IMR-90 (cell line): ENCODE results near the gene PDCD1. TPM values are rescaled to one million over a fixed set of nuclear protein-coding genes. Genes with fewer than 3 reads are reported as not detected.

ENCODE experiments used
- ATAC-seq: fragments of 200-7000 bp; cut with Tn5 transposase; 2 replicates; pipeline ENCODE4 v1.9.1; 2020; ENCODE audit warnings: low read depth, mild to moderate bottlenecking, moderate library complexity
- BruUV-seq: library from RNA; stranded (reverse); fragments of 400-500 nt; replicated peaks from 2 replicates; lab custom pipeline; 2021; lab: Mats Ljungman, UMichigan
- CTCF ChIA-PET: fragments of 300-600 bp; formaldehyde crosslinking; extraction: SDS; loops from one replicate; lab custom pipeline; 2021; ENCODE audit warnings: antibody characterized with exemption; lab: Yijun Ruan, JAX
- POLR2A ChIA-PET: fragments of 300-600 bp; sonication (Branson Sonifier 250); formaldehyde crosslinking; loops from one replicate; lab custom pipeline; 2022; ENCODE audit warnings: antibody characterized with exemption; ENCODE audit not compliant: unreplicated experiment; lab: Charles Lee
- DNase-seq: peaks from one replicate; pipeline ENCODE4 v3.0.0; 2013
- H2AFZ ChIP-seq: replicated peaks from 2 replicates; pipeline ENCODE3; 2013; ENCODE audit warnings: low read length, mild to moderate bottlenecking; ENCODE audit not compliant: poor library complexity
- H2AK5ac ChIP-seq: 2 replicates; pipeline ENCODE4 v1.6.1; 2013; ENCODE audit warnings: low read depth, low read length, inconsistent platforms
- H2AK9ac ChIP-seq: replicated peaks from 2 replicates; pipeline ENCODE3; 2013; ENCODE audit warnings: mild to moderate bottlenecking, low read depth, low read length, moderate library complexity; ENCODE audit not compliant: poor library complexity
- H2BK120ac ChIP-seq: 2 replicates; pipeline ENCODE4 v1.6.1; 2013; ENCODE audit warnings: low read depth, low read length, inconsistent platforms
- H2BK15ac ChIP-seq: 3 replicates; pipeline ENCODE4 v1.6.1; 2013; ENCODE audit warnings: low read depth, low read length, inconsistent platforms
- H2BK20ac ChIP-seq: 2 replicates; pipeline ENCODE4 v1.6.1; 2013; ENCODE audit warnings: low read depth, mild to moderate bottlenecking, inconsistent platforms, low read length, moderate library complexity
- H2BK5ac ChIP-seq: 2 replicates; pipeline ENCODE4 v1.6.1; 2013; ENCODE audit warnings: mild to moderate bottlenecking, low read depth, low read length, inconsistent platforms; ENCODE audit not compliant: poor library complexity, severe bottlenecking
- H3K14ac ChIP-seq: replicated peaks from 2 replicates; pipeline ENCODE4 v1.6.1; 2013; ENCODE audit warnings: low read depth, low read length, inconsistent platforms
- H3K18ac ChIP-seq: 2 replicates; pipeline ENCODE4 v1.6.1; 2013; ENCODE audit warnings: low read depth, low read length, control low read depth
- H3K23ac ChIP-seq: 2 replicates; pipeline ENCODE4 v1.6.1; 2013; ENCODE audit warnings: low read depth, low read length, inconsistent platforms
- H3K27ac ChIP-seq: 2 replicates; pipeline ENCODE4 v1.5.1; 2013; ENCODE audit warnings: mild to moderate bottlenecking, control low read depth, low read length; ENCODE audit not compliant: insufficient read depth
- H3K27me3 ChIP-seq: 2 replicates; pipeline ENCODE4 v1.6.1; 2013; ENCODE audit warnings: low read length; ENCODE audit not compliant: control insufficient read depth, insufficient read depth
- H3K36me3 ChIP-seq: 2 replicates; pipeline ENCODE4 v1.6.1; 2013; ENCODE audit warnings: low read length, mixed read lengths; ENCODE audit not compliant: control insufficient read depth, insufficient read depth
- H3K4ac ChIP-seq: 2 replicates; pipeline ENCODE4 v1.6.1; 2013; ENCODE audit warnings: low read depth, low read length, inconsistent platforms
- H3K4me1 ChIP-seq: 2 replicates; pipeline ENCODE4 v1.6.1; 2013; ENCODE audit warnings: low read length, mixed read lengths; ENCODE audit not compliant: control insufficient read depth, insufficient read depth
- H3K4me2 ChIP-seq: 2 replicates; pipeline ENCODE4 v1.6.1; 2013; ENCODE audit warnings: low read depth, mild to moderate bottlenecking, control low read depth, low read length, moderate library complexity
- H3K4me3 ChIP-seq: 2 replicates; pipeline ENCODE4 v1.5.1; 2013; ENCODE audit warnings: low read depth, mild to moderate bottlenecking, control low read depth, low read length, moderate library complexity; ENCODE audit not compliant: insufficient read depth
- H3K56ac ChIP-seq: 2 replicates; pipeline ENCODE4 v1.6.1; 2013; ENCODE audit warnings: low read length, inconsistent platforms; ENCODE audit not compliant: insufficient read depth; ENCODE audit errors: extremely low read depth
- H3K79me1 ChIP-seq, 2 experiments: 2 replicates each; pipeline ENCODE4 v1.6.1; 2013; ENCODE audit warnings: low read length in 2 of 2, inconsistent platforms in 1 of 2, low read depth in 1 of 2
- H3K9ac ChIP-seq: 2 replicates; pipeline ENCODE4 v1.6.1; 2013; ENCODE audit warnings: low read depth, low read length, control low read depth
- H3K9me1 ChIP-seq: 2 replicates; pipeline ENCODE4 v1.6.1; 2013; ENCODE audit warnings: low read length, inconsistent platforms; ENCODE audit not compliant: insufficient read depth
- H3K9me3 ChIP-seq: 2 replicates; pipeline ENCODE4 v1.6.1; 2013; ENCODE audit warnings: low read length; ENCODE audit not compliant: control insufficient read depth, insufficient read depth
- H4K20me1 ChIP-seq: 2 replicates; pipeline ENCODE4 v1.6.1; 2013; ENCODE audit warnings: low read length, inconsistent platforms; ENCODE audit not compliant: insufficient read depth
- H4K5ac ChIP-seq: 2 replicates; pipeline ENCODE4 v1.6.1; 2013; ENCODE audit warnings: mild to moderate bottlenecking, low read depth, low read length, control low read depth
- H4K8ac ChIP-seq, 2 experiments: 2 replicates each; pipeline ENCODE4 v1.6.1; 2013; ENCODE audit warnings: low read depth in 2 of 2, low read length in 2 of 2, control low read depth in 1 of 2, inconsistent platforms in 1 of 2
- H4K91ac ChIP-seq: 2 replicates; pipeline ENCODE4 v1.6.1; 2013; ENCODE audit warnings: low read depth, low read length, inconsistent platforms; ENCODE audit not compliant: insufficient read depth
- CHD1 ChIP-seq: IDR thresholded peaks from 2 replicates; pipeline ENCODE4 v1.6.1; 2012; ENCODE audit warnings: low read depth, low read length, improper control_type of control experiment
- MAFK ChIP-seq: IDR thresholded peaks from 2 replicates; pipeline ENCODE4 v1.6.1; 2012; ENCODE audit warnings: low read depth, low read length, improper control_type of control experiment
- WGBS, 2 experiments: methylation state at CpG; one replicate each; pipeline versions ENCODE4 v1.1.5 to v1.1.7; 2013; ENCODE audit warnings: missing lambda C conversion rate in 2 of 2; ENCODE audit not compliant: insufficient read length in 1 of 2; ENCODE audit errors: extremely low coverage in 2 of 2; 5-methylcytosine and 5-hydroxymethylcytosine counted together
- dilution Hi-C: fragments of 300-500 bp; cut with HindIII; formaldehyde crosslinking; loops from one replicate; pipeline ENCODE4 v1.14.3; 2018; ENCODE audit warnings: low sequenced_read_pairs; ENCODE audit not compliant: unreplicated experiment
- in situ Hi-C: fragments of 300-500 bp; cut with MboI; formaldehyde crosslinking; loops from 3 replicates; pipeline ENCODE4 v1.14.3; 2019; ENCODE audit warnings: low sequenced_read_pairs, inconsistent platforms, mixed read lengths
- intact Hi-C: fragments of 100-400 bp; cut with micrococcal nuclease; formaldehyde crosslinking; loops from 2 replicates; pipeline ENCODE4 v1.10.0; 2022
- polyA plus RNA-seq, 3 experiments: library from polyadenylated mRNA; depleted of rRNA; stranded (reverse); fragments of >200 nt; gene quantifications; 2 replicates each; pipeline ENCODE4 v1.2.3, GENCODE V29; 2012; ENCODE audit warnings: low replicate concordance in 1 of 3
- total RNA-seq: library from RNA; depleted of rRNA; stranded (reverse); fragments of >200 nt; gene quantifications from 2 replicates; pipeline ENCODE4 v1.2.3, GENCODE V29; 2012
- TF ChIP-seq, protein P1 (sequence below): fragments of 150-350 bp; IDR thresholded peaks from 2 replicates; pipeline ENCODE4 v1.6.1; 2017; ENCODE audit warnings: mild to moderate bottlenecking, antibody characterized with exemption, low read length, low read depth

Gene PDCD1
- total and polyA plus RNA-seq, 2 of the 4 experiments (the other 2 are of a cell fraction), result not detected

DNA sequence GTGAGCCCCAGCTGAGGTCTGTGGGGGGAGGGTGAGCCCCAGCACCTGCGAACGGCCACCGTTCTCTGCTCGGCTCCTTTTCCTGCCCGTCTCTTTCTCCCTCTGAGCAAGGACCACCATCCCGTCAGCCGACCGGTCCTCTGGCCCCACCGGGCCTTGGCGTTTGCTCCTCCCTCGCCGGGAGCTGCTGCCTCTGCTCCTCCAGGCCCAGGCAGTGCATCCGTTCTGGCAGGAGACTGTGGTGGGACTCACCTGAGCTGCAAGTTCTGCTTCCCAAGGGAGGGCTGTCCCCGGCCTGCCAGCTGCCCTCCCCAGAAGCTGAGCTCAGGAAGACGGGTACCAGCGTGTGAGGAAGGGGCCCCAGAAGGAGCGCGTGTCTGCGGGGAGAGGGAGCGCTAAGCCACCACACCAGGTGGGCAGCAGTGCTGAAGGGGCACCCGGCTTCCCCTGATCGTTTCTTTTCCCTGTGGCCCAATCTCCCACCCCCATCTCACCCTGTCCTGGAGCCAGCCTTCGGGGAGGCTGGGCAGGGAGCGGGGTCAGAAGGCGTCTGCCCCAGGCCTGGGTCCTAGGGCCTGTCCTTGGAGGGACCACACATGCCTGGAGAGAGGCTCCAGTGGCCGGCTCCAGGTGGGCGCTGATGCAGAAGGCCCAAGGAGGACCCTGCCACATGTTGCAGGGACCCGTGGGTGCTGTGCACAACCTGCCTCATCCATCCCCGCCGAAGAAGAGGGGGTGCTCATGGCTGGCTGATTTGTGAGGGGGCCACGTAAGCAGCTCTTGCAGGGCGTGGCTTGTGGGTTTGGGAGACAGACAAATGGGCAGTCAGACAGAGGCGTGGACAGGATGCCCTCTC lies 8.3 kb upstream of the PDCD1 start:
- dilution Hi-C loops (no loop called here), intact Hi-C loops (no loop called here), in situ Hi-C loops (no loop called here)
- Histone ChIP-seq H3K9me1 (peaks cover 19% of the 10 kb centered on the region), H3K79me1 (no peaks in the 10 kb centered on the region), H2BK20ac (no peak overlapping the region), H3K27me3 (peaks cover 49% of the 10 kb centered on the region), H3K27ac (no peak overlapping the region), H3K4me1 (no peaks in the 10 kb centered on the region; the same call in 1 of the 2 replicates), H3K4me2 (no peak overlapping the region), H4K8ac (no peak overlapping the region), H2BK5ac (no peak overlapping the region), H3K36me3 (no peaks in the 10 kb centered on the region), H3K23ac (no peak overlapping the region), H3K4ac (no peak overlapping the region), H3K56ac (no peak overlapping the region), H4K91ac (no peak overlapping the region), H2BK120ac (no peak overlapping the region), H2AK5ac (no peak overlapping the region), H3K4me3 (no peak overlapping the region), H2AFZ (no peak overlapping the region), H3K18ac (no peak overlapping the region), H3K9me3 (no peaks in the 10 kb centered on the region), H3K14ac (no peak overlapping the region), H4K20me1 (peaks cover 5% of the 10 kb centered on the region), H2AK9ac (no peak overlapping the region), H3K9ac (no peak overlapping the region), H2BK15ac (no peak overlapping the region), H4K5ac (no peak overlapping the region)
- ChIA-PET POLR2A (no interaction called here), CTCF (no interaction called here)
- WGBS, 2 experiments, result 31% methylated on average over 12 of the region's 33 CpGs; no CpG with 5 or more reads in 1 of the 2 experiments
- no peak for ATAC-seq
- TF ChIP-seq, protein P1, sequence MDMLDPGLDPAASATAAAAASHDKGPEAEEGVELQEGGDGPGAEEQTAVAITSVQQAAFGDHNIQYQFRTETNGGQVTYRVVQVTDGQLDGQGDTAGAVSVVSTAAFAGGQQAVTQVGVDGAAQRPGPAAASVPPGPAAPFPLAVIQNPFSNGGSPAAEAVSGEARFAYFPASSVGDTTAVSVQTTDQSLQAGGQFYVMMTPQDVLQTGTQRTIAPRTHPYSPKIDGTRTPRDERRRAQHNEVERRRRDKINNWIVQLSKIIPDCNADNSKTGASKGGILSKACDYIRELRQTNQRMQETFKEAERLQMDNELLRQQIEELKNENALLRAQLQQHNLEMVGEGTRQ, result no peak
- TF ChIP-seq MAFK (no peak), CHD1 (no peak)
- no TSS peak for BruUV-seq
- DNase-seq, result no peak
